NCI-H2196 treated with DMSO at 0.1 percent for 48 hours (cell line): ENCODE data around the gene MLLT1.

Experiments used
- DNase-seq: peaks from one replicate; lab custom pipeline; 2025; ENCODE audit not compliant: unreplicated experiment; lab: John Stamatoyannopoulos, UW

The MLLT1 gene

DNA sequence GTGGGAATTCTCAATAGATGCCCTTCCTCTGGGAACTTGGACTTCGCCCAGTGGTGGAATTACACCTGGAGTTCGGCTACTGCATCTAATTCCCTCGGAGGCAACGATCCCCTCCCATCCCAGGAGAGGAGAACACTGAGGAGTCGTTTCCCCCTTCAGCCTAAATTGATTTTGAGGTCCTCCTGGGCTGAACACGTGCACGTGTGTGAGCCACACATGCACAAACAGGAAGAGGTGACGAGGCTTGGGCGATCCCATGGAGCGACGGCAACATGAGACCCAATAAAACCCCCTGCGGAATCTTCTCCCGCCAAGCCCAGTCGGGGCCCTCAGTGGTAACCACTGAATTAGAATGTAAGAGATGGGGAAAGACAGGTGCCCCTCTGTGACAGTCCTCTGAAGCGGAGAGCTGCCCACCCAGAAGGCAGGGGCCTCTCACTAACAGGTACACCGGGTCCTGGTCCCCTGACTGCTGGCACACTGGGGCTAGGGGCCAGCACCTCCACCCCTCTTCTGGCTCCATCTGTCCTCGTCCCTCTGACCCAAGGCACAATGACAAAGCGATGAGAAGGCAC, 4.5 kb downstream of the MLLT1 start:
- no peak for DNase-seq

- no peak for DNase-seq
Observed at GRCh38 chr19:6274756-6275155, 5.0 kb downstream of the MLLT1 start.

GRCh38 chr19:6273701-6274601, 5.8 kb downstream of the MLLT1 start:
- DNase-seq, result peak; percentile 72

DNA sequence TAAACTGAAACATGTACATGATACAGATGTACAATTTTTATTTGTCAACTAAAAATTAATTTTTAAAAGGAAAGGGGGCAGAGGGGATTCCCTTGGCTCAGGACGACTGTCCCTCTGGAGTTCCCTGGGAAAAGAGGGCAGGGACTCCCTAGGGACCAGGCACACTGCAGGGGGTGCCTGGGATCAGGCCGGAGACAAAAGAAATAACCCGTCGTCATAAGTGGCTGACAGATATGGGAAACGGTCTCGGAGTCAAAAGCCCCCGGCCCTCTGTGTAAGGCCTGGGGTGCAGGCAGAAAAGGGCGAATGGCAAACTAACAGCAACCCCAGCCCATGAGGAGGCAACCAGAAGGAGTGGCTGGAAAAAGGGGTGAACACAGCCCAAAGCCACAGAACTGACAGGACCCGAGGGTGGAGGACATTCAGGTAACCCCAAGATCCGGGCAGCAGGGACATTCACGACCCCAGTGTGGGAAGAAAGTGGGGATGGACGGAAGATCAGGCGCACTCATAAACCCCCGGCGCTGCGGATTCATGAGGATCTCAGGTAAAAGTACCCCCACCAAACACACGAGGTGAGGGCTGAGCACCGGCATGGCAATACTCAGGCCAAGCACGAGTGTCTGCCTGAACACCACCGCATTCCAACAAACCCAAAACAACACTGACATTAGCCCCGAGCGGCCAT, 6.7 kb downstream of the MLLT1 start:
- no peak for DNase-seq

GRCh38 chr19:6272411-6272791, 7.4 kb downstream of the MLLT1 start:
- no peak for DNase-seq

DNA sequence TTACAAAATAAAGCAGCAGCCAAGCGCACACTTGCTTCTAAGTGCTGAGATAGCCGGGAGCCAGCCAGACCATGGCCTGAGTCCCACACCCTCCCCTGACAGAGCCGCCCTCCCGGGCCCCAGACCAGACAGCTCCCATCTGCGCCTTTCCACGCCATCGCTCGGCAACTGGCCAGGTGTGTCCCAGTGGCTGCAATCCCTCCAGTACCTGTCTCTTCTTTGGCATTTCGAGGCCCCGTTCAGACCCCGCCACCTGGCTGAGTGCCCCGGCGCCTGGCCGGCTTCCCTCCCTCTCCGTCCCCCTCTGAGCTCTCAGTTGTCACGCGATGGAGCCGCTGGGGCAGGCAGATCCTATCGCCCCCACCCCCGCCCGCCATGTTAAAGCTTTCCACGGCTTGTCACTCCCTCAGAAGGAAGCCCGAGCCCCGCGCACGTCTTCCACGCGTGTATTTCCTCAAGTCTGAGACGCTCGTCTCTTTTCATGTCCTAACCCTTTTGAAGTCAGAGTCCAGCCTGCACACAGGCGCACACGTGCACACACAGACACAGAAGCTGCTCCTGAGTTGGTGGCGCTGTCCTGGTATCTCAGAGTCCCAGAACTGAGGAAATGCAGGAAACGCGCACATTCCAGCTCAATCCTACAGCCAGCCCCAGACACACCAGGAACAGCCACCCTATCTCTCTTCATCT, 7.9 kb downstream of the MLLT1 start:
- DNase-seq, result peak; percentile 55

GRCh38 chr19:6271251-6271650, 8.5 kb downstream of the MLLT1 start:
- no peak for DNase-seq

DNA sequence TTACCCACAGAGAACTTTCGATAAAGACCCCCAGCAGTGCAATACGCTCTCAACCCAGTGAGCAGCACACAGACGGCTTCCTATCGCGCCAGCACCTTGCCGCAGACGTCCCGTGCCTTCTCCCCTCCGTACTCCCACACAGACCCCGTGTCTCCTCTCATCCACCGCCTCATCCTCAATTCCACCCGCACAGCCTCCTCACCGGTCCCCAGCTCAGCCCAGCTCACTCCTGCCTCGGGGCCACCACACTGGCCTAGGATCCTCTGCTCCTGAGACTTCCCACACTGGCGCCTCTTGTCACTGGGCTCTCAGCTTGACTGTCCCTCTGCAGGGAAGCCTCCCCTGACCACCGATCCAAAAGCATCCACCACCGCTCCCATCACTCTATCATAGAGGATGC, 9.0 kb downstream of the MLLT1 start:
- DNase-seq, result no peak

- DNase-seq, result no peak
Observed at GRCh38 chr19:6270076-6270745, 9.6 kb downstream of the MLLT1 start.

GRCh38 chr19:6269101-6269886, 10.5 kb downstream of the MLLT1 start:
- no peak for DNase-seq

DNA sequence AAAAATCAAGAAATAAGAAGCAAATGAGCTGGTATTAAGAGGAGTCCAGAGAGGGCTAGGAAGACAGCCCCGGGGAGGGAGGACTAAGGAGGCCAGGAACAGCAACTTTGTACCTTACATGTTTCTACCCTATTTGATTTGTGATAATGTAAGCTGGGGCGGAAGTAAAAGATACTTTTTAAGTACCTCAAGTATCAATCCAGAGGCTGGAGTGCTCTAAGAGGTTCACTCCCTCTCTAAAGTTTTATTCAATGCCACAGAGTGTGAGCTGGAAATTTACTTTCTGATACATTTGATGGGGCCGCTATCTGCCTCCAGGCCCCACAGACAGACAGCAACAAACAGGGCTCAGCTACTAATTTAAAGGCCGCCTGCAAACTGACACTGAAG, 11.4 kb downstream of the MLLT1 start:
- DNase-seq, result no peak

DNA sequence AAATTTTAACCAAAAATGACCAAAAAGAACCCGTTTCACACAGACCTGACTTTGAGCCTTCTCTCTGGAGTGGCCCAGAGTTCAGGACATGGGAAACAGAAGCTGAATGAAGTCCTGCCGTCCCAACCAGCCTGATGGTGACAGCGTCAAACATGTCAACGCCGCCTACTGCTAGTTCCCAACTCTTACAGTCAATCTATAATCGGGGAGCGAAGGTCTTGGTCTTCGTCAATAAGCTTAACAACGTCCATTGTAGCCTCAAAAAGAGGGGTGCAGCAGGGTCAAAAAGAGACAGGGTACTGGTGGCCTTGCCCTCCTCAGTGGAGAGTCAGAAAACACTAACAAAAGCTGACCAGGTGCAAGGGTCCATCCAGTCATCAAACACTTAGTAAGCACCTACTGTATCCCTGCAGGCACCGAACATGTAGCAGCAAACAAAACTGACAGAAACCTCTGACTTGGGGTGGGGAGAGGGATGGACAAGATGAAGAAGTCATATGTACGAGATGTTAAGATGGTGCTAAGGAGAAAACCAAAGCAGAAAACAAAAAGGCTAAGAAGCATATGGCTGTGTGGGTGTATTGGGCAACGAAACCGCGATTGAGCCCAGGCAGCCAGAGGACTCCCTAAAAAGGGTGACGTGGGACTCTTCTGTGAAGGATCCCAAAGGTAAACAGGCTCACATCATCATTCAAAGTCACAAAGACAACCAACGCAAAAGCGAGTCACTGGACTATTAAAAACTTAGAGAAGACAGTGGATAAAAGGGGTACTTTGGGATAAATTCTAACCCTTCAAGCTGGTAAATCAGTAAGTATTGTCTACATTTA, 12.0 kb downstream of the MLLT1 start:
- DNase-seq, result no peak

DNA sequence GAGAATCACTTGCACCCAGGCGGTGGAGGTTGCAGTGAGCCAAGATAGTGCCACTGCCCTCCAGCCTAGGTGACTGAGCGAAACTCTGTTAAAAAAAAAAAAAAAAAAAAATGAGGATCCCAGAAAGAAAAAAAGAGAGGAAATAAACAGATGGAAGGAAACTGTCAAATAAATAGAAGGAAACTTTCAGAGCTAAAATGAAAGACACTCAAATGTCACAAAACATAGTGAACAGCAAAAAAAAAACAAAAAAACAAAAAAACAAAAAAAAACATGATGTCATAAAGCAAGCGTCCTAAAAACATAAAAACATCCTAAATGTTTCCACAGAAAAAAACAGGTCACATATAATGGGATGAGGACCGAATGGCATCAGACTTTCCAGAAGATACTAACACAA, 15.0 kb downstream of the MLLT1 start:
- DNase-seq, result no peak

- DNase-seq, result no peak
Observed at GRCh38 chr19:6263735-6264444, 15.9 kb downstream of the MLLT1 start.

DNA sequence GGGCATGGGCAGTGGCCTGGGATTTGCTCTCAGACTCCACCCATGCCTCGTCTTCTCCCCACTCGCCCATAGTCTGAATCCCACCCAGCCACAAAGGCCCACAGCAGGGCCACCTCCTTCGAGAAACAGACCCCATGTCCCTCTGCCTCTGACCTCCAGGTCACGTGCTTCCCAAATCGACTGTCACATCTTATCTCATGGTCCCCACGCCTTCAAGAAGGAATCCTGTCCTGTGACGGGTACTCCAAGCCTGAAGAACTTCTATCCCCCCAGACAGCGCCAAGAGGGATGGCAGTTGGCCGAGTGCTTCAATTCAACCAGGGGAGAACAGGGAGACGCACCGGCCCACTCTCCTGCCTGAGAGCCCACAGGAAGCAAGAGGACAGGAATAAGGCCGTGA, 16.5 kb downstream of the MLLT1 start:
- DNase-seq, result no peak

GRCh38 chr19:6262519-6262918, 17.3 kb downstream of the MLLT1 start:
- DNase-seq, result no peak

GRCh38 chr19:6261883-6262282, 17.9 kb downstream of the MLLT1 start:
- DNase-seq, result no peak

DNA sequence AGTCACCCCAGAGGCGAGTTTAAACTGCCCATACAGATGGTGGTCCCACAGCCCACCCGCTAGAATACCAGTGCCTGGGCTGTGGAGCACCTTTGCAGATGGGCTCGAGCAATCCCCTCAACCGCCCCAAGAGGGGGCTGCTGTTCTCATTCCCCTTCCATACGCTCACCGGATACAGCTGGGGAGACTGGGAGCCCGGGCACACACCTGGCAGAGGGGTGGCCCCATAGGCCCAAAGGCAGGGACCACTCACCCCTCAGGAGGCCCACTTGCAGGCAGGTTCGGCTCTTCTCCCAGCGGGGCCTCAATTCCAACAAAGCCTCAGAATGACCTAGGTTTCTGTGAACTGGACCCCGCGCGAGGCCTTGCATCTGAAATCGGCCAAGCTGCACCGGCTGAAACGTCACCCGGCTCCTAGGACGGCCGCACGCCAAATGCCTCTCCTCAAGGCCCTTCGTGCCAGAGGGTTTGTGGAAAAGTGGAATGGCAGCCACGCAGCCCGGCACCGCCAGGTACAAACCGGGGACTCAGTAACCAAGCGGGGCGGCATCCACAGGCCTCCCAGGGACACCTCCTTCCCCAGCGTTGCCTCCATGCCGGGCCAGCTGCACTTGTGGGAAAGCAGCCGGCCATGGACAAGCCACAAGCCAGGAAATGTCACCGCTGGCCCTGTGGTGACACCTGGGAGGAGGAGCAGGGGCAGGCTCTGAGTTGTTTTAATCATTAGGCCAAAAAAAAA, 18.7 kb downstream of the MLLT1 start:
- DNase-seq, result no peak
